OCI-LY7 (cell line): ENCODE measurements around the gene ARRB2.
"Not testable (repeated sequence)": the region's sequence is repeated elsewhere in the genome, so short reads cannot be mapped to it uniquely, and the experiment has no call there.

ENCODE experiments used
- EZH2phosphoT487 ChIP-seq: fragments of 200-600 bp; sonication (generic); IDR thresholded peaks from 2 replicates; pipeline ENCODE4 v1.6.1; 2018; ENCODE audit warnings: low read depth, borderline replicate concordance, mild to moderate bottlenecking, mixed run types, antibody characterized with exemption, low read length, moderate library complexity, mixed read lengths
- TF ChIP-seq, protein P1 (sequence below): fragments of 200-600 bp; sonication (generic); conservative IDR thresholded peaks from 2 replicates; pipeline ENCODE4 v1.5.1; 2014; ENCODE audit warnings: mild to moderate bottlenecking, antibody characterized with exemption, low read length, moderate library complexity, mixed read lengths

DNA sequence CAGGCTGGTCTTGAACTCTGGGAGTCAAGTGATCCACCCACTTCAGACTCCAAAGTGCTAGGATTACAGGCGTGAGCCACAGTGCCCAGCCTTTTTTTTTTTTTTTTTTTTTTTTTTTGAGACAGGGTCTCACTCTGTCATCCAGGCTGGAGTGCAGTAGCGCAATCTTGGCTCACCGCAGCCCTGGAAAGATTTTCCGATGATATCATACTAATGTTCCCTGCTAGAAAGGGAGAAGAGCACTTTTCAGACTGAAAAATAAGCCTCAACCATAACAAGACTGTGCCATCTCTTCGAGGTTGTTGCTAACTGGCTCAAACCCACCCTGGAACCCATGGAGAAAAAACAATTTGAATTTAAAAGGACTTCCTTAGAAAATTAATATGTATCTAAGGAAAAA lies 26.7 kb upstream of the ARRB2 start:
- TF ChIP-seq, protein P1, sequence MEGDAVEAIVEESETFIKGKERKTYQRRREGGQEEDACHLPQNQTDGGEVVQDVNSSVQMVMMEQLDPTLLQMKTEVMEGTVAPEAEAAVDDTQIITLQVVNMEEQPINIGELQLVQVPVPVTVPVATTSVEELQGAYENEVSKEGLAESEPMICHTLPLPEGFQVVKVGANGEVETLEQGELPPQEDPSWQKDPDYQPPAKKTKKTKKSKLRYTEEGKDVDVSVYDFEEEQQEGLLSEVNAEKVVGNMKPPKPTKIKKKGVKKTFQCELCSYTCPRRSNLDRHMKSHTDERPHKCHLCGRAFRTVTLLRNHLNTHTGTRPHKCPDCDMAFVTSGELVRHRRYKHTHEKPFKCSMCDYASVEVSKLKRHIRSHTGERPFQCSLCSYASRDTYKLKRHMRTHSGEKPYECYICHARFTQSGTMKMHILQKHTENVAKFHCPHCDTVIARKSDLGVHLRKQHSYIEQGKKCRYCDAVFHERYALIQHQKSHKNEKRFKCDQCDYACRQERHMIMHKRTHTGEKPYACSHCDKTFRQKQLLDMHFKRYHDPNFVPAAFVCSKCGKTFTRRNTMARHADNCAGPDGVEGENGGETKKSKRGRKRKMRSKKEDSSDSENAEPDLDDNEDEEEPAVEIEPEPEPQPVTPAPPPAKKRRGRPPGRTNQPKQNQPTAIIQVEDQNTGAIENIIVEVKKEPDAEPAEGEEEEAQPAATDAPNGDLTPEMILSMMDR, result not testable (repeated sequence)
- TF ChIP-seq EZH2phosphoT487, result not testable (repeated sequence)
